GM19025 (cell line): ENCODE results near the gene FARP1.

ENCODE experiments used
- ATAC-seq: cut with Tn5 transposase; IDR thresholded peaks from one replicate; pipeline ENCODE4 v1.9.1; 2021; ENCODE audit warnings: mild to moderate bottlenecking, low read depth, moderate library complexity; ENCODE audit not compliant: unreplicated experiment

FARP1 gene

DNA sequence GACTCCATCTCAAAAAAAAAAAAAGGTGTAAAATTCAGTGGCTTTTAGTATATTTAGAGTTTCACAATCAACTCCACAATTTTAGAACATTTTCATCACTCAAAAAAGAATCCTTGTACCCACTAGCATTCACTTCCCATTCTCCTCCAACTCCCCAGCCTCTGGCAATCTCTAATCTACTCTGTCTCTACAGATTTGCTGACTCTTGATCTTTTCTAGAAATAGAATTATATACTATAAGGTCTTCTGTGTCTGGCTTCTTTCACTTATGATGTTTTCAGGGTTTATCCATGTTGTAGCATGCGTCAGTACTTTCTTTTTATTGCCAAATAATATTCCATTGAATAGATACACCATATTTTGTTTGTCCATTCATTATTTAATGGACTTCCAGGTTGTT, 8.0 kb upstream of the FARP1 start:
- no peak for ATAC-seq

DNA sequence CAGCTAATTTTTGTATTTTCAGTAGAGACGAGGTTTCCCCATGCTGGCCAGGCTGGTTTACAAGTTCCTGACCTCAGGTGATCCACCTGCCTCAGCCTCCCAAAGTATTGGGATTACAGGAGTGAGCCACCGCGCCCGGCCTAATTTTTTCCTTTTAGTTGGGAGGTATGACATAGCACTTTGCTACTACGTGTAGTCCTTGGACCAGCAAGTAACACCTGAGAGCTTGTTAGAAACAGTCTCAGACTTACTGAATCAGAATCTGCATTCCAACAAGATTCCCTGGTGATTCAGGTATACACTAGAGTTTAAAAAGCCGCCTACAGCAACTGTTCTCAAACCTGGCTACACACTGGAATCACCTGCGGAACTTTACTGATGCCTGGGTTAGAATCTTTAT, 1.8 kb upstream of the FARP1 start:
- ATAC-seq: no peak

DNA sequence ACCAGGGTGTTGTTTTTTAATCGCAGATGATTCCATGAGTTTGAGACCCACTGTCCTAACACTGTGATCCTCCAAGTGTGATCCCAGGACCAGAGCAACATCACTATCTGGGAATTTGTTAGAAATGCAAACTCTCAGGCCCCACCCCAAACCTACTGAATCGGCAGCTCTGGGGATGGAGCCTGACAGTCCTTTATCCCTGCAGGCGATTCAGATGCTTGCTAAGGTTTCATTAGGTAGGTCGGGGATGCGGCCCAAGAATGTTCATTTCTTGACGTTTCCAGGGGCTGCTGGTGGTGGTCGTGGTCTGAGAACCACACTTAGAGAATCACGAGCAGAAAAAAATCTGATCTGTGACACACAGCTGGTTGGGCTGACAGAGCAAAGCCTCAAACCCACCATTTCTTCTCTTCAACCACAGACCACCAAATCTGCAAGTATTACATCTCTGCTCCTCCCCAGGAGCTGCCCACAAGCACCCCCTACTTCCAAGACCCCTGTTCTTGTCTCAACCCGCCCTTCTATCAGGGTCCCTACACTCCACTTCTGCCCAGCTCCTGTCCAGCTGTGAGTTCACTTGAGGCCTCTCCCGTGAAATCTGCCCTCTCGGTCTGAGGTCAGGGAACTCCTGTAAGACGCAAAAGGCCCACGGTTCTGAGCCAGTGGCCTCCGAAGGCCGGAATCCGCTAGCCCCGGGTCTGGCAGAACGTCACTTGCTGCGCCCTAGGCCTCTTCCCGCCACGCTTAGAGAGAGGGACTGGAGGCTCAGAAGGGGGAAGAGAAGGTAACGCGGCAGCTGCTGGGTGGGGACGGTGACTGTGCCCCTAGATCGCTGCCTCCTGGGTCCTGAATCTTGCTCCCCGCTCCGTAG, 1.1 kb upstream of the FARP1 start:
- ATAC-seq: no peak

DNA sequence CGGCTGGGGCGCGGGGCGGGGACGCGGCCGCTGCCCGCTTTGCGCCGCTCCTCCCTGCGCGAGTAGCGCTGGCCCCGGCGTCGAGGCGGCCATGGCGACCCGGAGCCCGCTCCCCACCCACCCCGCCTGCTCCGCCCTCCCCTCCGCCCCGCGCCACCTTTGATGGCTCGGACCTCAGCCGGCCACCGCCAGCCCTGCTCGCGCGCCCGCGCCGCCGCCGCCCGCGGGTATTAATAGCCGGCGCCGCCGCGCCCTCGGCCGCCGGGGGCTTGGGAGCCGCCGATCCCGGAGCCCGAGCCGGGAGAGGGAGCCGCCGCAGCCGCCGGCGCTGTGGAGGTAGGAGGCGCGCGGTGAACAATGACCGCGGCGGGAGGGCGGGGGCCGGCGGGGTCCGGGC, 261 bp downstream of the FARP1 start:
- ATAC-seq: peak; percentile 36

DNA sequence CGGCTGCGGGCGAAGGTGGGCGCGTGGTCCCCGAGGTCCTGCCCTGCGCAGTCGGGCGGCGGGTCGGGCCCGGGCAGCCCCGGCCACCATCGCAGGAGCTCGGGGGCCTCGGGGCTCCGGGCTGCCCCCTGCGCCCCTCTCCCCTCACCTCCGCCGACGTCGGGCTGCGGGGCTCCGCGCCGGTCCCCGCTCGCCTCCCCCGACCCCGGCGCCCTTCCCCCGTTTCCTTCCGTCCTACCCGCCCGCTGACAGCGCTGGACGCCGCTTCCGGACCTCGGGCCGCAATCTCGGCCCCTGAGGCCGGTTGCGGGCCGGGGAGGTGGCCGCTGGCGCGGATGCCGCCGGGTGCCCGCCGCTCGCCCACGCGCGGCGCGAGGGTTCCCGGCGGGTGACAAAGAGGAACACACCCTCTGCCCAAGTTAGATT, 720 bp downstream of the FARP1 start:
- ATAC-seq: peak; percentile 4

DNA sequence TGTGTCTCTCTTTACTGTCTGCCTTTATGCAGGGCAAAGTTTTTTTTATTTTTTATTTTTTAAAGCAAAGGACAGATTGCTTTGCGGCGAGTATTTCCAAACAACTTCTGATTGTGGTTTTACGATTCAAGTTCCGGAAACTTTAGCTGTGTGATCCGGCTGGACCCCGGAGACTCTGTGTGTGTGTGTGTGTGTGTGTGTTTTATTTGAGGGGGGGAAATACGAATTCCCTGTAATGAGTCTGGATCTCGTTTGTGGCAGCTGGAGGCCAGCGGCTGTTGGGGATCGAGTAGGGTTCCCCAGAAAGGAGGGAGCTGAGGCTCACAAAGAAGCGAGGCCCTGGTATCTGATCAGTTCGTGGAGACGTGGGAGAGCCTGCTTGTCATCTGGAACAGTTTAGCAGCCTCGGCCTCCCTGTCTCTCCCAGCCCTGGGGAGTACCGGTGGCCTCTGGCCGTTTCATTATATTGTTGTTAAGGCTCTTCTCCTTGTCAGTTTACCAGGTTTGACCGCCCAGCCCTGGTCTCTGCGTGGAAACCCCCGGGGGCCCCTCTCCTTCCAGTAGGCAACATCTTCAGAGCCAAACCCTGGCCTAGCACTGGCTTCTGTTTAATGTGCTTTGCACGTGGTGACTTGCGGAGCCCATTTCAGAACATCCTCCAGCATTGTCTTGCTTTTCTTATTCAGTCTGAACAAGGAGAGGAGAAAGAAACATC, 1.3 kb downstream of the FARP1 start:
- ATAC-seq: no peak

DNA sequence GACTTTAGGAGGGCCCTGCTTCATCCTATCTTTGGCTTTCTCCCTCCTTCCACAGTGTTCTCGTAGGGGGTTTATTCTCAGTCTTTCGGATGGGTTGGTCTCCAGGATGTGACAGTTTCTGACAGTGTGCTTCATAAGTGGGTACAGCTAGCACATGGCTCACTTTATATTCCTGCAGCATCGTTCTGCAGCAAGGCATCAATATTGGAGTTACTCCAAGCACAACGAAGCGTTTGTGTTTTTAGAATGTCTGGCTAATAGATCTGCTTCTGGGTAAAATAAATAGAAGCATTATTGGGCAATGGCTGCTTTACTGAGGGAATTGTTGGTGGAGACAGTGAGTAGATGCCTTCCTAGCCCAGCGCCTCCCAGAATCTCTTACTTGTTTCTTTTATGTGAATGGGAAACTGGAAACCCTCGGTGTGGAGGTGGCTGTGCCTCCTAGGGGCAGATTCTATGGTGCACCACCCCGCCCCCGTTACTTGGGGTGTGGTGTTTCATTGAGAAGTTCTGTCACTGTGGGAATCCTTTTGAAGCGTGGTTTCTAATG, 2.0 kb downstream of the FARP1 start:
- no peak for ATAC-seq

DNA sequence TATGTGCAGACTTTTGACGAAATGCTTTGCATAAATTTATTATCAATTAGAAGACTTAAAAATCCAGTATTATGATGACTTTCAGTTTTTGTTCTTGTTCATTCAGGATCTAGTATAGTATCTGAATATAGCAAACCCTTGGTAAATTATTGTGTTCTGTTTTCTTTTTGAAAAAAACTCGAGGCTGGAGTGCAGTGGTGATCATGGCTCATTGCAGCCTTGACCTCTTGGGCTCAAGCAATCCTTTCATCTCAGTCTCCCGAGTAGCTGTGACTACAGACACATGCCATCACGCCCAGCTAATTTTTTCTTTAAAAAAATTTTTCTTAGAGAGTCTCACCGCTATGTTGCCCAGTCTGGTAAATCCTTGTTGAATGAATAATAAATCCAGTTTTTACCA, 4.6 kb downstream of the FARP1 start:
- no peak for ATAC-seq

DNA sequence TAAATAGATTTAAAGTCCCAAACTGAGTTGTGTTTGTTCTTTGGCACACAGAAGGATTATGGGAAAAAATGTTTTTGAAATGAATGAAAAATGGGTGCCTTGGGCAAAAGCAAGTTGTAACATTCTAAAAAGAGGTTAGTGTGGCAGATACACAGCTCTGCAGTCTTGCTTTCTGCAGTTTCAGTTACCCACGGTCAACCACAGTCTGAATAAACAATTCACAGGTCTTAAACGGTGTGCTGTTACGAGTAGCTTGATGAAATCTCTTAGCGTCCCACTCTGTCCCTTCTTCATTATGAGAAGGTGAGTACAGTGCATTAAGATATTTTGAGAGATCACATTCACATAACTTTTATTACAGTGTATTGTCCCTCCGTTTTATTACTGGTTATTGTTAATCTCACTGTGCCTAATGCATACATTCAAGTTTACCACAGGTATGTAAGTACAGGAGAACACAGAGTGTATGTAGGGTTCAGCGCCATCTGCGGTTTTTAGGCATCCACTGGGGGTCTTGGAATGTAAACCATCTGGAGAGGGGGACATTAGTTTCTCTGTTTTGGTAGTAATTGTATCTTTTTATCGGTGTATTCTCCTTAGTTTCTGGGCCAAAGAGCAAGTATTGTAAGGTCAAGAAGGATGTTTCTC, 8.1 kb downstream of the FARP1 start:
- no peak for ATAC-seq

DNA sequence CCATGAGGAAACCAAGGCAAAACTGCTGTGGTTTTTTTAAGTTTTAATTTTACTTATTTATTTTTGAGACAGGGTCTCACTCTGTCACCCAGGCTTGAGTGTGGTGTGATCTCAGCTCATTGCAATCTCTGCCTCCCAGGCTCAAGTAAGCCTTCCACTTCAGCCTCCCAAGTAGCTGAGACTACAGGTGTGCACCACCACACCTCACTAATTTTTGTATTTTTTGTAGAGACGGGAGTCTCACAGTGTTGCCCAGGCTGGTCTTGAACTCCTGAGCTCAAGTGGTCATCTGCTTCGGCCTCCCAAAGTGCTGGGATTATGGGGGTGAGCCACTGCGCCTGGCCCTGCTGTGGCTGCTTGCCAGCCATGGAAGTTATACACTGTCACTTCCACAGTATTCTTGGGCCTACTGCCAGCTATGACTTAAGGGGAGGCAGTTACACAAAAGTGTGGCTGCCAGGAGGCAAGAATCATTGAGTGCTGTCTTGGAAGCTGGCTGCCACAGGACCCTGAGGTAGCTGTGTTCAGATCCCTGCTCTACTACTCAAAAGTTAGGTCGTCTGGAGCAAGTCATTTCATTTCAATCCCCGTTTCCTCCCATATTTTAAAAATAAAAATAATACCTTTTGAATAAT, 12.7 kb downstream of the FARP1 start:
- ATAC-seq: no peak

DNA sequence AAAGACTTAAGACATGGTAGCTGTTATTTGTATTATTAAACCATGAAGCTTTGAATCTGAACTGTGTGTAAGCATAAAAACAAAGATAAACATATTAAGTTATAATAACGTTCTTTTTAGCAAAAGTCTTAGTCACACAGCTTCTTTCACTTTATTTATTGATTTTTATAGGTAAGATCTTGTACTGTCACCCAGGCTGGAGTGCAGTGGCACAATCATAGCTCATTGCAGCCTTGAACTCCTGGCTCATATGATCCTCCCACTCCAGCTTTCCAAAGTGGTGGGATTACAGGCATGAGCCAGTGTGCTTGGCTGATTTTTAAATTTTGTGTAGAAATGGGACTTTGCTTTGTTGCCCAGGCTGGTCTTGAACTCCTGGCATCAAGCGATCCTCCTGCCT, 13.4 kb downstream of the FARP1 start:
- no peak for ATAC-seq

DNA sequence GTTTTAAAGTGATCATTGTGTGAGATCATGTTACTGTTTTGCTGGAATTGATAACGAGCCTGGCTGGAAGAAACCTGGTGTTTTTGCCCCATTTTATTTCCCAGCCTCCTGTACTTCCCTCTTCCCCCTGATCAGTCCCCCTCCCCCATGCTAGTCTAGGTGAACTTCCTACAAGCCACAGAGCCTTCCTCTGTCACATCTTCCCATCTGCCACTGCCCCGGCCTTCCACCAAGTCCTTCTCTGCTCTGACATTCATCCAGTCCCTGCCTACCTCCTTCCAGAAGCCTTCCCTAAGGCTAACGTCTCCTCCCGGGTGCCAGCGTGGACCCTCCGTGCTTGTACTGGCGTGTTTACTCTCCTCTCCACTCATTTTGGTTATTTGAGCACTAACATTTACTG, 14.3 kb downstream of the FARP1 start:
- no peak for ATAC-seq

DNA sequence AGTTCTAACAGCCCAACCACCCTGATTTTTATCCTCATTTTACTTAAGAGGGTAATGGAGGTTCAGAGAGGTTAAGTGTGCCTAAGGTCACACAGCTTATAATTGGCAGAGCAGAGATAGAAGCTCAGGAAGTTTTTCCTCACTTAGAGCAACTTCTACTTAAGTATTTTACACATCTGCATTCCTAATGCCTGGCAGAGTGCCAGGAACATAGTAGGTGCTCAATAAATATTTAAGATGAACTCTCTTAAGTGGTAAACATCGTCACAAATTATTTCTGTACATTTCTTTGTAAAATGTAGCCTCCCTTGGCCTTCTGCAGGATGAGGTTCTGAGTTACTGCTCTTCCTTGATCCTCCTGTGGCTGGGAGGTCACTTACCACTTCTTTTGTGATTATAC, 14.7 kb downstream of the FARP1 start:
- ATAC-seq: no peak

DNA sequence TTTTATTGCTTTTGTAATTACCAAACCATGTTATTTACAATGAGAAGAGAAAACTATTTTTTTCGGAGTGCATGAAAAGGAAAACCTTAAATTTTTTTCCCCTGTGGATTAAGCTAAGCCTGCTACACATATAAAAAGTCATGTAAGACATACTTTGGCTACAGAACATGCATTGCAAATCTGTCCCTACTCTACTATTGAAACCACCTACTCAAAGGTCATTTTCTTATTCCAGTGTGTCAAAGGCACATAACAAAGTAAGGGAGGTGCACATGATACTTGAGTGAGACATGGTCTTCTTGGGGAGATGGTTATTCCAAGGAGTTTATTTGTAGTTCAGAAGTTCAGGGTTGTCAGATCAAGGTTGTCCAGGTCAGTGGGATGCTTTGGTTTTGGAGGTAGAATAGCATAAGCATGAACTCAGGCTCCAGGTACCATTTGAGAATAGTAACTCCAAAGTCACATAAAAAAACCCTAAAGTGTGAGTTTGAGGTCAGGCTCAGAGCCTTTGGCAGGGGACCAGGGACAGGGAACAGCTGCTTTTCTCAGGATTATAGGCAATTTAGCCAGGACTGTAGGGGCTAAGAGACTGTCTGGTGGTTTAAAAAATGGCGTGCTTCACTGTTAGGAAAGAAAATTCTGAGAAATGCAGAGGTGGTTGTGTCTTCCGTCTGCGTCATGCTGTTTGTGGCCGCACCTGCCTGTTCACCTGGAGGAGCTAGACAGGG, 15.4 kb downstream of the FARP1 start:
- no peak for ATAC-seq

DNA sequence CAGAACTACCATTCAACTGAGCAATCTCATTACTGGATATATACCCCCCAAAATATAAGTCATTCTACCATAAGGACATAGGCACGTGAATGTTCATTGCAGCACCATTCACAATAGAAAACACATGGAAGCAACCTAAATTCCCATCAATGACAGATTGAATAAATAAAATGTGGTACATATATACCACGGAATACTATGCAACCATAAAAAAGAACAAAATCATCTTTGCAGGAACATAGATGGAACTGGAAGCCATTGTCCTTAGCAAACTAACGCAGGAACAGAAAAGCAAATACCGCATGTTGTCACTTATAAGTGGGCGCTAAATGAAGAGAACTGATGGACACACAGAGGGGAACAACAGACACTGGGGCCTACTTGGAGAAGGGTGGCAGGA, 20.0 kb downstream of the FARP1 start:
- no peak for ATAC-seq

DNA sequence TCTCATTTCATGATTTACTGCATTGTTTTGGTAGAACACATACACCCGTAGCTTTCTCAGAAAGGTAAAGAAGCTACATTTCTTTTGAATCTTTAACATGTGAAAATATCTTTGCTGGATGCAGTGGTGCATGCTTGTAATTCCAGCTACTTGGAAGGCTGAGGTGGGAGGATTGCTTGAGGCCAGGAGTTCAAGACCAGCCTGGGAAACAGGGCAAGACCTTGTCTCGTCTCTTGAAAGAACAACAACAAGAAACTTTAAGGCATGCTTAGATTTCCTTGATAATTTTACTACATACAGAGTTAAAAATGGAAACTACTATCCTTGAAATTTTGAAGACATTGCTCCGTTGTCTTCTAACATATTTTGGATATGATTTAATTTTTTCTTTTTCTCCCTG, 26.4 kb downstream of the FARP1 start:
- no peak for ATAC-seq

DNA sequence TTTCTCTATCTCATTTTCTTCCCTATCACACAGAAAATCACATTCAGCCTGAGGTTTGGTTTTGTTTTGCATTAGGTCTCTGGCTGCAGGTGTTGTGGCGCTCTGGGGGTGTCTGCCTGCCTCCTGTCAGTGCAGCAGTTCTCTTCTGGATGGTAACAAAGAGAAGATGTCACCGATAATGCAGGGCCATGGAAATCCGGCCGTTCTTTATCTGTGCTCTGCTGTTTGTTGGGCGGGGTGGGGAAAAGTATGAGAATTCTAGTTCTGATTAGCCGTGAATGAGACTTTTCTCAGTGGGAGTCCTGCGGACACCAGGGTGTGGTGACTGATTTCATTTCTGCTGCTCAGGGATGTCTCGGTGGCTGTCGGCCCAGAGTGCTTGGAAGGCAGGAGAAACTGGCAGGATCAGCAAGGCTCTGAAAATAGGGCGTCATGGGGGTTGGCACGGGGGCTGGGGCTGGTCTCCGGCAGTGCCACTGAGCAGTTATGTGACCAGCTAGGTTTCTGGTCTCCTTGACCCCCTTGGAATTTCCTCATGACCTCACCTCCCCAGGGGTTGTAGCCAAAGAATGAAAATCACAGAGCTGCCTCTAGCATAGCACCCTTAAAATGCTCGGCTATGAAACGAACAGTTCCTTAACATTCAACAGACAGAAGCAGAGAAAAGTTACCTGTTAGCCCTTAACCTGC, 29.2 kb downstream of the FARP1 start:
- no peak for ATAC-seq

DNA sequence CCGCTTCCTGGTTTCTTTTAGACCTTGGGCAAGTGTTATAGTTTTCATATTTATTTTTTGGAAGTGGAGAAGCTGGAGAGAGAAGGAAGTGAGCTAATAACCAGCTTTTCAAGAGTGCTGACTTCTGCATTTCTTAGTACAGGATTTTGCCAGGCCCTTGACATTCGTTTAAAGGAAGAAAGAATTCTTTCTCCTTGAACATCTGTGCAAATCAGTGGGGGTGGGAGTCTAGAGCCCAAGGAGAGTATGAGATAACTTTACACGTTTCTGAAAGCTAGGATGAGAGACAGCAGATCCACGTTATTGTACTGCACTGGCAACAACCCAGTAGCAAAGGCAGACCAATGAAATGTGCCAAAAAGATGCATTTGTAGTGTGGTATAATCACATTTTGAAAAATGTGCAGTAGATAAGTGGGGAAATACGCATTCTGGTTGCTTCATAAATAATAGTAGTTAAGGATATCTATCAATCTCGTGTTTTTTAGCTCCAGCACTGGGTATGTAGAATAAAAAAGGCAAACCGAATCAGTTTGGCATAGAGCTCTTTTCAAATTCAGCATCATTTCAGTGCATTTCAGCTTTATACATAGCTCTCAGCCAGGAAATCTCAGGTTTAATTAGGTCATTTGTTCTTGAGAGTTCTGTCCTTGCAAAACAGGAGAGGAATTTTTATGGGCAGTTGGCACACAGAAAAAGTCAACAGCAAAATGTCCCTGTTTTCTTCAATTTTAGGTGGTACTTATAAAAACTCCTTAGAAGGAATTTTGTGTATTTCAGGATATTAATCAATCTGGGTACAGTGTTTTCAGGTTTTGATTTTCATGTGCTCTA, 29.9 kb downstream of the FARP1 start:
- no peak for ATAC-seq
